Measurements from ENCODE around the gene ZNF428.

DNA sequence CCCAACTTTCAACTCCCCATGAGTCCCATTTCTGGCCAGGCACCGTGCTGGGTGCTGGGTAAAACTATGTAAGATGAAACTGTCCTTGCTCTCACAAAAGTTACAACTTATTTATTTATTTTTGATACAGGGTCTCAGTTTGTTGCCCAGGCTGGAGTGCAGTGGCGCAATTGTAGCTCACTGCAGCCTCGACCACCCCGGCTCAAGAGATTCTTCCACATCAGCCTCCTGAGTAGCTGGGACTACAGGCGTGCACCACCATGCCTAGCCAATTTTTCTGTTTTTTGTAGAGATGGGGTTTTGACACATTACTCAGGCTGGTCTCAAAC, 33.1 kb upstream of the ZNF428 start:
- TF ChIP-seq, protein P1, sequence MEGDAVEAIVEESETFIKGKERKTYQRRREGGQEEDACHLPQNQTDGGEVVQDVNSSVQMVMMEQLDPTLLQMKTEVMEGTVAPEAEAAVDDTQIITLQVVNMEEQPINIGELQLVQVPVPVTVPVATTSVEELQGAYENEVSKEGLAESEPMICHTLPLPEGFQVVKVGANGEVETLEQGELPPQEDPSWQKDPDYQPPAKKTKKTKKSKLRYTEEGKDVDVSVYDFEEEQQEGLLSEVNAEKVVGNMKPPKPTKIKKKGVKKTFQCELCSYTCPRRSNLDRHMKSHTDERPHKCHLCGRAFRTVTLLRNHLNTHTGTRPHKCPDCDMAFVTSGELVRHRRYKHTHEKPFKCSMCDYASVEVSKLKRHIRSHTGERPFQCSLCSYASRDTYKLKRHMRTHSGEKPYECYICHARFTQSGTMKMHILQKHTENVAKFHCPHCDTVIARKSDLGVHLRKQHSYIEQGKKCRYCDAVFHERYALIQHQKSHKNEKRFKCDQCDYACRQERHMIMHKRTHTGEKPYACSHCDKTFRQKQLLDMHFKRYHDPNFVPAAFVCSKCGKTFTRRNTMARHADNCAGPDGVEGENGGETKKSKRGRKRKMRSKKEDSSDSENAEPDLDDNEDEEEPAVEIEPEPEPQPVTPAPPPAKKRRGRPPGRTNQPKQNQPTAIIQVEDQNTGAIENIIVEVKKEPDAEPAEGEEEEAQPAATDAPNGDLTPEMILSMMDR (conservative IDR thresholded peaks at IDR 0.05 in 1 of 2, IDR thresholded peaks at IDR 0.05 in 1 of 2; ENCODE audit: extremely low read depth in 1 of 2, insufficient read depth in 1 of 2, low read depth in 1 of 2, low read length in 2 of 2) = no peak
- no peak for TF ChIP-seq EZH2 (IDR thresholded peaks at IDR 0.05; ENCODE audit: borderline replicate concordance, low read length)

All from mammary epithelial cell (primary cell).